ENCODE data around the gene ADAM22.

The ADAM22 gene

GRCh38 chr7:87948371-87948770 is 14.3 kb downstream of the ADAM22 start:
- DNase-seq (ENCODE audit: low spot score) (no peak), FAIRE-seq (no peak)

- DNase-seq (ENCODE audit: low spot score) (no peak), FAIRE-seq (no peak)
Observed at GRCh38 chr7:87959336-87959735, 25.3 kb downstream of the ADAM22 start.

- DNase-seq (ENCODE audit: low spot score), result no peak
- peak; percentile 30 for FAIRE-seq
Observed at GRCh38 chr7:87960239-87960638, 26.2 kb downstream of the ADAM22 start.

GRCh38 chr7:87961754-87962153 is 27.7 kb downstream of the ADAM22 start:
- FAIRE-seq (no peak), DNase-seq (ENCODE audit: low spot score) (no peak)

GRCh38 chr7:87966271-87966670 is 32.2 kb downstream of the ADAM22 start:
- DNase-seq (ENCODE audit: low spot score) (no peak), FAIRE-seq (no peak)

- FAIRE-seq (no peak), DNase-seq (ENCODE audit: low spot score) (no peak)
Observed at GRCh38 chr7:87968021-87968420, 34.0 kb downstream of the ADAM22 start.

GRCh38 chr7:87982116-87982515 is 48.1 kb downstream of the ADAM22 start:
- no peak for FAIRE-seq
- DNase-seq (ENCODE audit: low spot score), result no peak

GRCh38 chr7:87984088-87984487 is 50.0 kb downstream of the ADAM22 start:
- no peak for FAIRE-seq
- DNase-seq (ENCODE audit: low spot score), result no peak

GRCh38 chr7:87993269-87993668 is 59.2 kb downstream of the ADAM22 start:
- FAIRE-seq (no peak), DNase-seq (ENCODE audit: low spot score) (no peak)

GRCh38 chr7:87999261-87999660 is 65.2 kb downstream of the ADAM22 start:
- FAIRE-seq (peak; percentile 65), DNase-seq (ENCODE audit: low spot score) (no peak)

GRCh38 chr7:88001744-88002530 is 67.9 kb downstream of the ADAM22 start:
- no peak for DNase-seq (ENCODE audit: low spot score)
- peak; percentile 50 for FAIRE-seq

- DNase-seq (ENCODE audit: low spot score) (no peak), FAIRE-seq (no peak)
Observed at GRCh38 chr7:88002617-88003016, 68.6 kb downstream of the ADAM22 start.

GRCh38 chr7:88003581-88003980 is 69.5 kb downstream of the ADAM22 start:
- no peak for DNase-seq (ENCODE audit: low spot score)
- no peak for FAIRE-seq

- FAIRE-seq (no peak), DNase-seq (ENCODE audit: low spot score) (no peak)
Observed at GRCh38 chr7:88005191-88005590, 71.1 kb downstream of the ADAM22 start.

- FAIRE-seq, result no peak
- DNase-seq (ENCODE audit: low spot score), result no peak
Observed at GRCh38 chr7:88009651-88010050, 75.6 kb downstream of the ADAM22 start.

GRCh38 chr7:88012086-88012485 is 78.0 kb downstream of the ADAM22 start:
- no peak for DNase-seq (ENCODE audit: low spot score)
- FAIRE-seq, result no peak

- no peak for DNase-seq (ENCODE audit: low spot score)
- FAIRE-seq, result no peak
Observed at GRCh38 chr7:88013981-88014380, 79.9 kb downstream of the ADAM22 start.

GRCh38 chr7:88014581-88014980 is 80.5 kb downstream of the ADAM22 start:
- no peak for DNase-seq (ENCODE audit: low spot score)

GRCh38 chr7:88015309-88015708 is 81.3 kb downstream of the ADAM22 start:
- no peak for FAIRE-seq

More at GRCh38 chr7:88014581-88014980, 80.5 kb downstream of the ADAM22 start:
- FAIRE-seq, result no peak

GRCh38 chr7:88018501-88018900 is 84.5 kb downstream of the ADAM22 start:
- DNase-seq (ENCODE audit: low spot score), result no peak
- FAIRE-seq, result no peak

More at GRCh38 chr7:88015309-88015708, 81.3 kb downstream of the ADAM22 start:
- DNase-seq (ENCODE audit: low spot score), result no peak

GRCh38 chr7:88020953-88021665 is 87.1 kb downstream of the ADAM22 start:
- FAIRE-seq, result no peak

GRCh38 chr7:88027724-88028123 is 93.7 kb downstream of the ADAM22 start:
- FAIRE-seq (no peak), DNase-seq (ENCODE audit: low spot score) (no peak)

More at GRCh38 chr7:88020953-88021665, 87.1 kb downstream of the ADAM22 start:
- no peak for DNase-seq (ENCODE audit: low spot score)
